ENCODE measurements around the gene GPX4. TPM values are rescaled to one million over a fixed set of nuclear protein-coding genes. Genes with fewer than 3 reads are reported as not detected.

Gene GPX4
- total and polyA plus RNA-seq, 8 donors = 90.0 to 710 (median 348) TPM

DNA sequence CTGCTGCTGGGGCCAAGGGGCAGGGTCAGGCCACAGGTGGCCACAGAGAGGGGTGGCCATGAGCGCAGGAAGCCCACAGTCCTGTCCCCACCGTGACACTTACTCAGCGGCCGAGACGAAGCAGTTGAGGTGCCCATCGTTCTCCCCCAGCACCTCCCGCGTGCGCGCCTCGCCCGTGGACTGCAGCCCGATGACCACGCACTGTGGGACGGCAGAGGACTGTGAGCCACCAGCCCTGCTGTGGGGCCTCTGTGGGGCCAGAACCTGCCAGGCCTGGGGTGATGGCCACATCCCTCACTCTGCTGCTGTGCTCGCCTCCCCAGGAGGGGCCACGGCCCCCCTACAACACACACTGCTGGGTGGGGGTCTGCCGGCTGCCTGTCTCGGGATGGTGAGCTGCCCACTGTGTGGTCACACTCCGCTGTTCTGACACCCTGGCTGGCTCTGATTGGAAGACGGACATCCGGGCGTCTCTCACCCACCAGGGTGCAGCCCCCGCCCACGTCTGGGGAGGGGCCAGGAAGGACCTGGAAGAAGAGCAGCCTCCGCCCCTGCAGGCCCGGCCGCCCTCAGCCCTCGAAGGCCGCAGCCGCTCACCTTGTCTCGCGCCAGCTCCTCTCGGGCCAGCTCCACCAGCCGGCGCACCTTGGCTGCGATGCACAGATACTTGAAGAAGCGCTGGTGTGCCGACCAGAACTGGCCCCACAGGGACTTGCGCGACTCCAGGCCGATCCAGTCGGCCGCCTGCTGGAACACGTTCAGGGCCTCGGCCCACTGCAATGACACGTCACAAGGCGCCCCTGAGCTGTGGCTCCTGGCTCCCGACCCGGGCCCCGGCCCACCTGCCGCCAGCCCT lies 13.2 kb downstream of the GPX4 start:
- no peak for TF ChIP-seq POLR2A (IDR thresholded peaks at IDR 0.05)
- no peak for TF ChIP-seq POLR2AphosphoS5 (IDR thresholded peaks at IDR 0.05)
- TF ChIP-seq, protein P1, sequence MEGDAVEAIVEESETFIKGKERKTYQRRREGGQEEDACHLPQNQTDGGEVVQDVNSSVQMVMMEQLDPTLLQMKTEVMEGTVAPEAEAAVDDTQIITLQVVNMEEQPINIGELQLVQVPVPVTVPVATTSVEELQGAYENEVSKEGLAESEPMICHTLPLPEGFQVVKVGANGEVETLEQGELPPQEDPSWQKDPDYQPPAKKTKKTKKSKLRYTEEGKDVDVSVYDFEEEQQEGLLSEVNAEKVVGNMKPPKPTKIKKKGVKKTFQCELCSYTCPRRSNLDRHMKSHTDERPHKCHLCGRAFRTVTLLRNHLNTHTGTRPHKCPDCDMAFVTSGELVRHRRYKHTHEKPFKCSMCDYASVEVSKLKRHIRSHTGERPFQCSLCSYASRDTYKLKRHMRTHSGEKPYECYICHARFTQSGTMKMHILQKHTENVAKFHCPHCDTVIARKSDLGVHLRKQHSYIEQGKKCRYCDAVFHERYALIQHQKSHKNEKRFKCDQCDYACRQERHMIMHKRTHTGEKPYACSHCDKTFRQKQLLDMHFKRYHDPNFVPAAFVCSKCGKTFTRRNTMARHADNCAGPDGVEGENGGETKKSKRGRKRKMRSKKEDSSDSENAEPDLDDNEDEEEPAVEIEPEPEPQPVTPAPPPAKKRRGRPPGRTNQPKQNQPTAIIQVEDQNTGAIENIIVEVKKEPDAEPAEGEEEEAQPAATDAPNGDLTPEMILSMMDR (IDR thresholded peaks at IDR 0.05) = no peak
- no peak for TF ChIP-seq EP300 (IDR thresholded peaks at IDR 0.05)

DNA sequence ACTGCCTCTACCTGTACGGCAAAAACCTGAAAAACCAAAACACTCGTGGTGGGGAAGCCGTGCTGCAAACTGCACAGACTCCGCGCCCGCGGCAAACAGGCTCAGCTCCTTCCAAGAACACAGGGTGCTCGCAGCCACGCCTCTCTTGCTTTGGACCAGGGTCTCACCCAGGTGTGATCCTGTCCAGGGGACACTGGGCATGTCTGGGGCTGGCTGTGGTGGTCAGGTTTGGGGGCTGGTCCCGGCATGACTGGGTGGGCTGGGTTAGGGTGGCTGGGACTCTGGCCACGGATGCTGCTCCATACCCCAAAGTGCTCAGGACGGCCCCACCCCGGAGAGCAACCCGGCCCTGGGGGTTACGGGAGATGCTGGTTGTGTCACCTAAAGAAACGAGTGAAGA lies 13.9 kb downstream of the GPX4 start:
- TF ChIP-seq POLR2AphosphoS5 (IDR thresholded peaks at IDR 0.05) (no peak), EP300 (IDR thresholded peaks at IDR 0.05) (no peak), POLR2A (IDR thresholded peaks at IDR 0.05) (no peak)
- TF ChIP-seq, protein P1 (IDR thresholded peaks at IDR 0.05) = no peak
- H3K4me1 ChIP-seq = peaks cover 14 to 22% (median 19%) of the 10 kb centered on the region in 4 donors
- no peak for DNase-seq
- no peak overlapping the region for H3K27ac ChIP-seq
- intact Hi-C loops (cut with DNase I; ENCODE audit: low total_unique reads) = no loop called here
- no peaks in the 10 kb centered on the region for H3K27me3 ChIP-seq
- H3K36me3 ChIP-seq = peaks cover 81 to 100% (median 96%) of the 10 kb centered on the region in 4 donors
- WGBS, 5 donors = 86 to 94% (median 94%) methylated on average over 12 to 16 of the region's 16 CpGs
- H3K4me3 ChIP-seq = no peak overlapping the region
- H3K9me3 ChIP-seq = no peaks in the 10 kb centered on the region

More for the DNA sequence above, 13.2 kb downstream of the GPX4 start:
- DNase-seq = no peak
- peaks cover 21 to 29% (median 26%) of the 10 kb centered on the region in 4 donors for H3K4me1 ChIP-seq
- no peaks in the 10 kb centered on the region for H3K27me3 ChIP-seq
- no peaks in the 10 kb centered on the region for H3K9me3 ChIP-seq
- 93 to 96% (median 95%) methylated on average over 34 to 52 of the region's 52 CpGs for WGBS, 5 donors
- peak overlapping the region in 1 of 5 donors; percentile 6 for H3K27ac ChIP-seq
- intact Hi-C loops (cut with DNase I; ENCODE audit: low total_unique reads) = no loop called here
- peaks cover 76 to 100% (median 96%) of the 10 kb centered on the region in 4 donors for H3K36me3 ChIP-seq
- no peak overlapping the region for H3K4me3 ChIP-seq

DNA sequence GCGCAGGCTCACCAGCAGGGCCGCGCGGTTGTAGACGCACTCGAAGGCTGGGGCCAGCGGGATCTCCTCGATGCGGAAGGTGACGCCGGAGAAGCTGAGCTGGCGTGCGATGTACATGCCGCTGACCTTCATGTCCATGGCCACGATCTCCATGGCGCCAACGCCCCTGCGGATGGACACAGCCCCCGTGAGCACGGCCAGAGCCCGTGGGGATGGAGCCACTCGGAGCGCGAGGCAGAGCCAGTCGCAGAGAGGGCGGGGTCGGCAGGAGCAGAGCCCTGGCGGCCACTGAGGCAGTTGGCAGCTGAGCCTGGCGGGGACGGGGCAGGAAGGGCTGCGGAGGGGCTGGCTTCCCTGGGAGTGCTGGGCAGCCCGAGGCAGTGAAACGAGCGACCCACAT lies 15.2 kb downstream of the GPX4 start:
- H3K4me3 ChIP-seq = no peak overlapping the region
- H3K4me1 ChIP-seq = peaks cover under 1 to 21% (median 16%) of the 10 kb centered on the region in 4 donors
- H3K27ac ChIP-seq = no peak overlapping the region
- TF ChIP-seq, protein P1 (IDR thresholded peaks at IDR 0.05) = no peak
- peak in 1 of 3 donors; percentile 47 for TF ChIP-seq POLR2AphosphoS5 (IDR thresholded peaks at IDR 0.05)
- no peak for TF ChIP-seq POLR2A (IDR thresholded peaks at IDR 0.05)
- no peak for TF ChIP-seq EP300 (IDR thresholded peaks at IDR 0.05)
- H3K27me3 ChIP-seq = no peaks in the 10 kb centered on the region
- H3K36me3 ChIP-seq = peaks cover 93 to 100% (median 100%) of the 10 kb centered on the region in 4 donors
- 93 to 96% (median 96%) methylated on average over 30 to 34 of the region's 34 CpGs for WGBS, 5 donors
- DNase-seq = no peak
- intact Hi-C loops (cut with DNase I; ENCODE audit: low total_unique reads) = no loop called here
- H3K9me3 ChIP-seq = no peaks in the 10 kb centered on the region

- peak in 1 of 3 donors; percentile 13 for TF ChIP-seq POLR2AphosphoS5 (IDR thresholded peaks at IDR 0.05)
- no peak for TF ChIP-seq EP300 (IDR thresholded peaks at IDR 0.05)
- TF ChIP-seq, protein P1 (IDR thresholded peaks at IDR 0.05) = no peak
- no peak for TF ChIP-seq POLR2A (IDR thresholded peaks at IDR 0.05)
- no peak for DNase-seq
- WGBS, 5 donors = 92 to 94% (median 94%) methylated on average over 23 to 50 of the region's 50 CpGs
- peaks cover 93 to 100% (median 100%) of the 10 kb centered on the region in 4 donors for H3K36me3 ChIP-seq
- no peaks in the 10 kb centered on the region for H3K9me3 ChIP-seq
- no peak overlapping the region for H3K27ac ChIP-seq
- H3K4me1 ChIP-seq = peaks cover 0 to 21% (median 16%) of the 10 kb centered on the region in 4 donors
- no peaks in the 10 kb centered on the region for H3K27me3 ChIP-seq
- intact Hi-C loops (cut with DNase I; ENCODE audit: low total_unique reads) = no loop called here
- no peak overlapping the region for H3K4me3 ChIP-seq
Observed at GRCh38 chr19:1119475-1120217, 15.9 kb downstream of the GPX4 start.

Data from stomach (tissue), 9 donors.